ENCODE data around the gene SFPQ.

DNA sequence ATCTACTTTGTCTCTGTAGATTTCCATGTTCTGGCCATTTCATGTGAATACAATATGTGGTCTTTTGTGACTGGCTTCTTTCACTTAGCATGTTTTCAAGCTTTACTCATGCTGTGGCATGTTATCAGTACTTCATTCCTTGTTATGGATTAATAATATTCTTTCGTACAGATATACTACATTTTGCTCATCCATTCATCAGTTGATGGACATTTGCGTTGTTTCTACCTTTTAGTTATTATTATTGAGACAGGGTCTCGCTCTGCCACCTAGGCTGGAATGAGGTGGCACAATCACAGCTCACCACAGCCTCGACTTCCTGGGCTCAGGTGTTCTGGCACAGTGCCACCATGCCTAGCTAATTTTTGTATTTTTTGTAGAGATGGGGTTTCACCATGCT is 21.4 kb downstream of the SFPQ start:
- TF ChIP-seq POLR2A (IDR thresholded peaks at IDR 0.05; ENCODE audit: extremely low read depth, insufficient read length) = no peak
- TF ChIP-seq, protein P1, sequence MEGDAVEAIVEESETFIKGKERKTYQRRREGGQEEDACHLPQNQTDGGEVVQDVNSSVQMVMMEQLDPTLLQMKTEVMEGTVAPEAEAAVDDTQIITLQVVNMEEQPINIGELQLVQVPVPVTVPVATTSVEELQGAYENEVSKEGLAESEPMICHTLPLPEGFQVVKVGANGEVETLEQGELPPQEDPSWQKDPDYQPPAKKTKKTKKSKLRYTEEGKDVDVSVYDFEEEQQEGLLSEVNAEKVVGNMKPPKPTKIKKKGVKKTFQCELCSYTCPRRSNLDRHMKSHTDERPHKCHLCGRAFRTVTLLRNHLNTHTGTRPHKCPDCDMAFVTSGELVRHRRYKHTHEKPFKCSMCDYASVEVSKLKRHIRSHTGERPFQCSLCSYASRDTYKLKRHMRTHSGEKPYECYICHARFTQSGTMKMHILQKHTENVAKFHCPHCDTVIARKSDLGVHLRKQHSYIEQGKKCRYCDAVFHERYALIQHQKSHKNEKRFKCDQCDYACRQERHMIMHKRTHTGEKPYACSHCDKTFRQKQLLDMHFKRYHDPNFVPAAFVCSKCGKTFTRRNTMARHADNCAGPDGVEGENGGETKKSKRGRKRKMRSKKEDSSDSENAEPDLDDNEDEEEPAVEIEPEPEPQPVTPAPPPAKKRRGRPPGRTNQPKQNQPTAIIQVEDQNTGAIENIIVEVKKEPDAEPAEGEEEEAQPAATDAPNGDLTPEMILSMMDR (IDR thresholded peaks at IDR 0.05; ENCODE audit: low read depth, low read length) = no peak

Data from NB4 (cell line).